H4 (cell line): ENCODE data around the gene DCUN1D4. TPM values are rescaled to one million over a fixed set of nuclear protein-coding genes. Genes with fewer than 3 reads are reported as not detected.

Experiments used
- DNase-seq: peaks from one replicate; pipeline ENCODE4 v3.0.0-alpha.2; 2015; ENCODE audit warnings: low spot score
- total RNA-seq: library from RNA; depleted of rRNA; stranded (reverse); fragments of >200 nt; shearing (Covaris generic); gene quantifications from 2 replicates; pipeline ENCODE4 v1.2.3, GENCODE V29; 2014; rRNA removed

DCUN1D4 gene
- total RNA-seq, 1 experiment from 2014 or later: 34.8 TPM

- no peak for DNase-seq
Observed at GRCh38 chr4:51963841-51964517, 121.0 kb downstream of the DCUN1D4 start.

DNA sequence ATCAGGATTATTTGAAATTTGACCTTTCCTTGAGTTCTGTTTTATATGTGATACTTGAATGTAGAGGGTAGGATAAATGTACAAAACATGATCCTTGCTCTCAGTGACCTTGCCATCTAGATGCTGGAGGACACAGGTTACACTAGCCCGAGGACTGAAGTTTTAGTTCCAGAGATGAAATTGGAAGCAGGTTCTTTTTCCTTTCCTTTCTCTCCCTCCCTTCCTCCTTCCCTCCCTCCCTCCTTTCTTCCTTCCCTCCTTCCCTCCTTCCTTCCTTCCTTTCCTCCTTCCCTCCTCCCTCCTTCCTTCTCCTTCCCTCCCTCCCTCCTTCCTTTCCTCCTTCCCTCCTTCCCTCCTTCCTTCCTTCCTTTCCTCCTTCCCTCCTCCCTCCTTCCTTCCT lies 122.9 kb downstream of the DCUN1D4 start:
- DNase-seq: no peak

Other genes with a start within 250 kb of the DCUN1D4 start
- 0.15 TPM in 1 of 2 replicates, not detected in the other for gene LRRC66, start 177.2 kb downstream of the DCUN1D4 start, total RNA-seq
- 12.4 and 13.4 TPM in 2 replicates for gene SGCB, start 195.1 kb downstream of the DCUN1D4 start, total RNA-seq
- not detected in 2 replicates for gene SPATA18, start 208.2 kb downstream of the DCUN1D4 start, total RNA-seq